Thyroid gland (tissue), 4 donors: ENCODE measurements around the gene MIGA2.

Source experiments
- CTCF ChIP-seq, 6 experiments: fragments of 200-600 bp in 3 of 6; fragments of 450-650 bp in 3 of 6; sonication (generic) in 3 of 6; IDR thresholded peaks; one replicate each; pipeline ENCODE4 v1.5.1; 2016 to 2019; ENCODE audit warnings: antibody characterized with exemption in 6 of 6, mild to moderate bottlenecking in 2 of 6, inconsistent platforms in 1 of 6, moderate library complexity in 1 of 6
- POLR2A ChIP-seq, 2 donors: fragments of 450-650 bp; IDR thresholded peaks; one replicate each; pipeline ENCODE4 v1.6.1; 2017; ENCODE audit warnings: antibody characterized with exemption in 2 of 2, mild to moderate bottlenecking in 2 of 2, moderate library complexity in 1 of 2

GRCh38 chr9:129068110-129068509 is 31.7 kb downstream of the MIGA2 start:
- TF ChIP-seq POLR2A (IDR thresholded peaks at IDR 0.05), result no peak
- no peak for TF ChIP-seq CTCF (IDR thresholded peaks at IDR 0.05)
